Osteoblast (primary cell): Measurements from ENCODE around the gene EXOC4. TPM values are rescaled to one million over a fixed set of nuclear protein-coding genes. Genes with fewer than 3 reads are reported as not detected.
A peak's percentile ranks its signal among the peaks of the same experiment; 100 is the strongest.

Source experiments
- DNase-seq: peaks from one replicate; pipeline ENCODE4 v3.0.0; 2011; ENCODE audit warnings: low spot score, mixed read lengths; ENCODE audit not compliant: insufficient read length; ENCODE audit errors: missing footprints
- H2AFZ ChIP-seq: 2 replicates; pipeline ENCODE4 v1.6.0; 2011; ENCODE audit warnings: mild to moderate bottlenecking, low read length
- H3K27ac ChIP-seq: 2 replicates; pipeline ENCODE4 v1.5.1; 2011; ENCODE audit warnings: mild to moderate bottlenecking, low read depth, low read length, moderate library complexity
- H3K27me3 ChIP-seq: 2 replicates; pipeline ENCODE4 v1.6.0; 2012; ENCODE audit warnings: mild to moderate bottlenecking, control low read depth, inconsistent platforms, low read length, moderate library complexity; ENCODE audit not compliant: insufficient read depth
- H3K36me3 ChIP-seq: 2 replicates; pipeline ENCODE4 v1.5.1; 2011; ENCODE audit warnings: mild to moderate bottlenecking, low read length, control low read depth, moderate library complexity; ENCODE audit not compliant: insufficient read depth
- H3K4me1 ChIP-seq: 2 replicates; pipeline ENCODE4 v1.5.1; 2011; ENCODE audit warnings: mild to moderate bottlenecking, low read length, control low read depth, moderate library complexity; ENCODE audit not compliant: insufficient read depth
- H3K4me2 ChIP-seq: 2 replicates; pipeline ENCODE4 v1.6.0; 2011; ENCODE audit warnings: mild to moderate bottlenecking, low read length; ENCODE audit not compliant: insufficient read depth
- H3K4me3 ChIP-seq: fragments of 200-600 bp; sonication (generic); 3 replicates; pipeline ENCODE4 v1.5.1; 2012; ENCODE audit warnings: mild to moderate bottlenecking, low read length, inconsistent platforms; ENCODE audit not compliant: insufficient read depth
- H3K79me2 ChIP-seq: 2 replicates; pipeline ENCODE4 v1.6.0; 2012; ENCODE audit warnings: mild to moderate bottlenecking, low read length, control low read depth, inconsistent platforms; ENCODE audit not compliant: insufficient read depth
- H3K9me3 ChIP-seq: 2 replicates; pipeline ENCODE4 v1.5.1; 2011; ENCODE audit warnings: low read depth, low read length, control low read depth
- H4K20me1 ChIP-seq: 2 replicates; pipeline ENCODE4 v1.6.0; 2012; ENCODE audit warnings: mild to moderate bottlenecking, low read length, control low read depth; ENCODE audit not compliant: insufficient read depth
- CTCF ChIP-seq: IDR thresholded peaks from 2 replicates; pipeline ENCODE4 v1.5.1; 2011; ENCODE audit warnings: mild to moderate bottlenecking, low read depth, low read length, moderate library complexity; ENCODE audit errors: extremely low read depth
- total RNA-seq: library from RNA; depleted of rRNA; stranded (reverse); fragments of >200 nt; gene quantifications from 2 replicates; pipeline ENCODE4 v1.2.3, GENCODE V29; 2012

Gene EXOC4
- total RNA-seq, 1 donor: 134 TPM

DNA sequence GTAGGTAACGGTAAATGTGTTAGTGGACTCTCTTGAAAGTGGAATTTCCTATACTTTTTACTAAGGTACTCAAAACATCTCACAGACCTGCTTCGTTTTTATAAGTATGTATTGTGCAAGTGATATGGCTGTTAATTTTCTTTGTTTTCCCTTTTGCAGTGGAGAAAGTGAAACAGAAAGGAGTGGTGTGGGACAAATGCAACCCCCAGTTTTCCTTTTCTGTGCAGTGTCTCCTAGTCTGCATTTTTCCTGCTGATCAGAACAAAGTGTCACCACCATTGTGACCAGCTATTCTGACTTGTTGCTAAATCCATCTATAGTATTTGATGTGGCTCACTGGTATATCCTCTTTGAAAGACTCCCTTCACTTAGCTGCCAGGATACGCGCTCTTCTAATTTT lies 410.0 kb downstream of the EXOC4 start:
- H3K9me3 ChIP-seq: no peaks in the 10 kb centered on the region
- TF ChIP-seq CTCF: no peak
- no peaks in the 10 kb centered on the region for H3K27me3 ChIP-seq
- H3K4me2 ChIP-seq: no peak overlapping the region
- H3K27ac ChIP-seq: no peak overlapping the region
- H4K20me1 ChIP-seq: no peaks in the 10 kb centered on the region
- DNase-seq: no peak
- H3K4me1 ChIP-seq: no peaks in the 10 kb centered on the region
- no peaks in the 10 kb centered on the region for H3K36me3 ChIP-seq
- H2AFZ ChIP-seq: no peak overlapping the region
- no peak overlapping the region for H3K4me3 ChIP-seq
- no peaks in the 10 kb centered on the region for H3K79me2 ChIP-seq

DNA sequence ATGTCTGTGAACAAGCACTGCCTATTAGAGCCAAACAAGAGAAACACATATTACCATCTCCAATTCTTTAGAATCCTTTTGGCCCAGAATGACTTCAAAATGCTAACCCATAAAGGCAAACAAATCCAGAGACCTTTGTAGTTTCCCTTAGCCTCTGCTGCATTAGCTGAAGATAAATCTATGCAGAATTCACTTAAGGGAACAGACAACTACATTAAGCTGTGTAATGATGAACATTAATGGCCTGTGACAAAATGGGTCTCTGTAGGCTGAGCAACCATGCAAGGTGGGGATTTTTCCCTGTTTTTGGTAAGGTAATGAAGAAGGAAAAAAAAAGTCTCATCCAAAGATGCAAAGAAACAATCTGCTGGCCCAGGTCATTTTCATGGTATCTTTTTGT lies 411.6 kb downstream of the EXOC4 start:
- no peak overlapping the region for H2AFZ ChIP-seq
- H3K79me2 ChIP-seq: no peaks in the 10 kb centered on the region
- no peaks in the 10 kb centered on the region for H3K36me3 ChIP-seq
- no peaks in the 10 kb centered on the region for H3K4me1 ChIP-seq
- no peaks in the 10 kb centered on the region for H3K27me3 ChIP-seq
- H3K9me3 ChIP-seq: no peaks in the 10 kb centered on the region
- H3K27ac ChIP-seq: no peak overlapping the region
- no peak for DNase-seq
- no peak overlapping the region for H3K4me2 ChIP-seq
- H3K4me3 ChIP-seq: no peak overlapping the region
- H4K20me1 ChIP-seq: no peaks in the 10 kb centered on the region
- no peak for TF ChIP-seq CTCF

- Histone ChIP-seq H4K20me1 (no peaks in the 10 kb centered on the region), H3K4me1 (no peaks in the 10 kb centered on the region), H2AFZ (no peak overlapping the region), H3K4me3 (no peak overlapping the region), H3K9me3 (no peaks in the 10 kb centered on the region), H3K79me2 (no peaks in the 10 kb centered on the region), H3K4me2 (no peak overlapping the region), H3K27me3 (no peaks in the 10 kb centered on the region), H3K27ac (no peak overlapping the region), H3K36me3 (no peaks in the 10 kb centered on the region)
- TF ChIP-seq CTCF: no peak
- DNase-seq: no peak
Measured at GRCh38 chr7:133668296-133669060, 415.6 kb downstream of the EXOC4 start.

DNA sequence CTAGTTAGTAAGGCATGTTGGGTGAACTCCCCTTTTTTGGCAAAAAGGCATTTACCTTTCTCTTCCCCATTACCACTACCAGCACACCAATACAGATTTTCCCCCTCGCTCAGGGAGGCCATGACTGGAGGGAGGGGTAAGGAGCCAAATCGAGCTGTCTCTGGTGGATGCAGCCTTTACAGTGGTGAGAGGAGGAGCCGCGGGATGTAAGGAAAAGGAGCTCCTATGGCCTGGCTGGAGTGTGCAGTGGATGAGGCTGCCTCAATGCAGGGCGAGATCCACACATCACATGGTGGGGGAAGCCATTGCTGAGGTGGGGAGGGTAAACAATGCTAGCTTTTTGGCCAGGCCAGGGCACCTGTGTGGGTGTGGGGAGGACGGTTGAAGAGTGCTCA lies 416.2 kb downstream of the EXOC4 start:
- Histone ChIP-seq H3K4me2 (no peak overlapping the region), H3K9me3 (no peaks in the 10 kb centered on the region), H3K4me1 (no peaks in the 10 kb centered on the region), H3K36me3 (no peaks in the 10 kb centered on the region), H3K4me3 (no peak overlapping the region), H3K27ac (no peak overlapping the region), H4K20me1 (no peaks in the 10 kb centered on the region), H3K27me3 (no peaks in the 10 kb centered on the region), H2AFZ (no peak overlapping the region), H3K79me2 (no peaks in the 10 kb centered on the region)
- no peak for TF ChIP-seq CTCF
- peak; percentile 27 for DNase-seq
